Keratinocyte (primary cell): ENCODE results near the gene NCOA3. TPM values are rescaled to one million over a fixed set of nuclear protein-coding genes. Genes with fewer than 3 reads are reported as not detected.

Source experiments
- DNase-seq: peaks from one replicate; pipeline ENCODE4 v3.0.0-alpha.2; 2011; ENCODE audit warnings: low read depth, missing footprints, low spot score
- FAIRE-seq: peaks from 2 replicates; lab custom pipeline; 2011; peaks lifted over from hg19 to GRCh38; lab: Jason Lieb, UNC
- H2AFZ ChIP-seq: 2 replicates; pipeline ENCODE4 v1.6.0; 2012; ENCODE audit warnings: low read length, control low read depth, inconsistent platforms; ENCODE audit not compliant: control insufficient read depth
- H3K27ac ChIP-seq: 2 replicates; pipeline ENCODE4 v1.5.1; 2011; ENCODE audit warnings: low read length; ENCODE audit not compliant: control insufficient read depth, insufficient read depth
- H3K27me3 ChIP-seq: 3 replicates; pipeline ENCODE4 v1.6.0; 2011; ENCODE audit warnings: low read length; ENCODE audit not compliant: control insufficient read depth, insufficient read depth; ENCODE audit errors: extremely low read depth
- H3K36me3 ChIP-seq, 2 experiments: 2 replicates in 1 of 2; 3 replicates in 1 of 2; pipeline ENCODE4 v1.5.1; 2011; ENCODE audit warnings: low read length in 2 of 2, mild to moderate bottlenecking in 1 of 2; ENCODE audit not compliant: control insufficient read depth in 2 of 2, insufficient read depth in 2 of 2; ENCODE audit errors: extremely low read depth in 1 of 2
- H3K4me1 ChIP-seq: 3 replicates; pipeline ENCODE4 v1.5.1; 2011; ENCODE audit warnings: low read length; ENCODE audit not compliant: control insufficient read depth, insufficient read depth; ENCODE audit errors: extremely low read depth
- H3K4me2 ChIP-seq: 3 replicates; pipeline ENCODE4 v1.6.0; 2011; ENCODE audit warnings: low read depth, low read length; ENCODE audit not compliant: control insufficient read depth, insufficient read depth; ENCODE audit errors: extremely low read depth
- H3K4me3 ChIP-seq, 3 experiments: fragments of 200-600 bp in 1 of 3; sonication (generic) in 1 of 3; 2 replicates in 2 of 3; 3 replicates in 1 of 3; pipeline ENCODE4 v1.5.1; 2011 to 2016; ENCODE audit warnings: low read length in 3 of 3, mild to moderate bottlenecking in 3 of 3, control low read depth in 2 of 3, inconsistent platforms in 1 of 3, low read depth in 1 of 3, mixed read lengths in 1 of 3, mixed run types in 1 of 3, moderate library complexity in 1 of 3; ENCODE audit not compliant: control insufficient read depth in 2 of 3, insufficient read depth in 2 of 3; ENCODE audit errors: extremely low read depth in 1 of 3
- H3K79me2 ChIP-seq: 2 replicates; pipeline ENCODE4 v1.6.0; 2012; ENCODE audit warnings: low read length; ENCODE audit not compliant: control insufficient read depth, insufficient read depth
- H3K9ac ChIP-seq: 3 replicates; pipeline ENCODE4 v1.6.0; 2011; ENCODE audit warnings: low read length; ENCODE audit not compliant: control insufficient read depth, insufficient read depth; ENCODE audit errors: extremely low read depth
- H3K9me1 ChIP-seq: 3 replicates; pipeline ENCODE4 v1.6.0; 2011; ENCODE audit warnings: low read length; ENCODE audit not compliant: control insufficient read depth, insufficient read depth; ENCODE audit errors: extremely low read depth
- H3K9me3 ChIP-seq: 2 replicates; pipeline ENCODE4 v1.5.1; 2012; ENCODE audit warnings: low read depth, low read length; ENCODE audit not compliant: control insufficient read depth
- H4K20me1 ChIP-seq: 3 replicates; pipeline ENCODE4 v1.6.0; 2011; ENCODE audit warnings: low read length; ENCODE audit not compliant: control insufficient read depth, insufficient read depth; ENCODE audit errors: extremely low read depth
- CTCF ChIP-seq, 3 experiments: IDR thresholded peaks in 1 of 3; conservative IDR thresholded peaks in 1 of 3; optimal IDR thresholded peaks in 1 of 3; 2 replicates in 2 of 3; 3 replicates in 1 of 3; pipeline versions ENCODE3 to v1.5.1; 2011; ENCODE audit warnings: low read length in 3 of 3, mild to moderate bottlenecking in 3 of 3, moderate library complexity in 2 of 3, control low read depth in 1 of 3, inconsistent platforms in 1 of 3; ENCODE audit not compliant: insufficient read depth in 2 of 3; ENCODE audit errors: extremely low read depth in 1 of 3
- EZH2 ChIP-seq: IDR thresholded peaks from one replicate; pipeline ENCODE4 v1.6.1; 2012; ENCODE audit warnings: inconsistent platforms, mild to moderate bottlenecking, low read length, moderate library complexity
- dilution Hi-C: fragments of 300-500 bp; cut with MboI; formaldehyde crosslinking; loops from one replicate; pipeline ENCODE4 v1.7.0; 2020; ENCODE audit warnings: low sequenced_read_pairs; ENCODE audit not compliant: extremely low pct_ligation_motif_present
- polyA plus RNA-seq, 5 experiments: library from polyadenylated mRNA; depleted of rRNA in 3 of 5; stranded (reverse) in 3 of 5; stranded (forward) in 1 of 5; unstranded in 1 of 5; fragments of >200 nt; gene quantifications; 1 replicate in 1 of 5; 2 replicates in 3 of 5; 3 replicates in 1 of 5; pipeline versions ENCODE4 v1.2.1 to v1.2.3, GENCODE V29; 2011 to 2012; ENCODE audit warnings: missing spikeins in 2 of 5, low read depth in 1 of 5, low replicate concordance in 1 of 5

Gene NCOA3
- polyA plus RNA-seq, 1 donor (not counting 4 experiments of a cell fraction or from before 2014, with no cell fraction given): 25.8 TPM

GRCh38 chr20:47663354-47664067, 161.8 kb downstream of the NCOA3 start:
- FAIRE-seq (no peak), DNase-seq (no peak)
- Histone ChIP-seq H3K79me2 (no peaks in the 10 kb centered on the region), H4K20me1 (no peaks in the 10 kb centered on the region), H3K27ac (no peak overlapping the region), H3K27me3 (no peaks in the 10 kb centered on the region), H3K36me3 (peaks cover 36 to 42% of the 10 kb centered on the region in 2 experiments), H3K9me3 (no peaks in the 10 kb centered on the region), H2AFZ (no peak overlapping the region), H3K9ac (no peak overlapping the region), H3K4me3 (no peak overlapping the region), H3K4me1 (peaks cover 21% of the 10 kb centered on the region), H3K4me2 (no peak overlapping the region), H3K9me1 (no peaks in the 10 kb centered on the region)
- TF ChIP-seq EZH2 (no peak), CTCF (optimal IDR thresholded peaks at IDR 0.05 in 1 of 3, IDR thresholded peaks at IDR 0.05 in 1 of 3, conservative IDR thresholded peaks at IDR 0.05 in 1 of 3; ENCODE audit: extremely low read depth in 1 of 3, insufficient read depth in 2 of 3, low read length in 3 of 3) (peak; percentile 94 to 98 (median 95))
- dilution Hi-C loops: no loop called here

GRCh38 chr20:47664068-47664437, 162.4 kb downstream of the NCOA3 start:
- Histone ChIP-seq H3K27me3 (no peaks in the 10 kb centered on the region), H4K20me1 (no peaks in the 10 kb centered on the region), H3K9me3 (no peaks in the 10 kb centered on the region), H3K79me2 (no peaks in the 10 kb centered on the region), H3K4me2 (no peak overlapping the region), H2AFZ (no peak overlapping the region), H3K9ac (no peak overlapping the region), H3K9me1 (no peaks in the 10 kb centered on the region), H3K4me3 (no peak overlapping the region), H3K36me3 (peaks cover 41 to 43% of the 10 kb centered on the region in 2 experiments), H3K27ac (no peak overlapping the region), H3K4me1 (peaks cover 21% of the 10 kb centered on the region)
- dilution Hi-C loops: no loop called here
- TF ChIP-seq CTCF (optimal IDR thresholded peaks at IDR 0.05 in 1 of 3, IDR thresholded peaks at IDR 0.05 in 1 of 3, conservative IDR thresholded peaks at IDR 0.05 in 1 of 3; ENCODE audit: extremely low read depth in 1 of 3, insufficient read depth in 2 of 3, low read length in 3 of 3) (no peak), EZH2 (no peak)
- no peak for FAIRE-seq
- DNase-seq: no peak
